UCSD-AML1 (cell line): ENCODE data around the gene PBX4.

Source experiments
- DNase-seq: peaks from one replicate; lab custom pipeline; 2025; ENCODE audit not compliant: unreplicated experiment; lab: John Stamatoyannopoulos, UW

Gene PBX4

DNA sequence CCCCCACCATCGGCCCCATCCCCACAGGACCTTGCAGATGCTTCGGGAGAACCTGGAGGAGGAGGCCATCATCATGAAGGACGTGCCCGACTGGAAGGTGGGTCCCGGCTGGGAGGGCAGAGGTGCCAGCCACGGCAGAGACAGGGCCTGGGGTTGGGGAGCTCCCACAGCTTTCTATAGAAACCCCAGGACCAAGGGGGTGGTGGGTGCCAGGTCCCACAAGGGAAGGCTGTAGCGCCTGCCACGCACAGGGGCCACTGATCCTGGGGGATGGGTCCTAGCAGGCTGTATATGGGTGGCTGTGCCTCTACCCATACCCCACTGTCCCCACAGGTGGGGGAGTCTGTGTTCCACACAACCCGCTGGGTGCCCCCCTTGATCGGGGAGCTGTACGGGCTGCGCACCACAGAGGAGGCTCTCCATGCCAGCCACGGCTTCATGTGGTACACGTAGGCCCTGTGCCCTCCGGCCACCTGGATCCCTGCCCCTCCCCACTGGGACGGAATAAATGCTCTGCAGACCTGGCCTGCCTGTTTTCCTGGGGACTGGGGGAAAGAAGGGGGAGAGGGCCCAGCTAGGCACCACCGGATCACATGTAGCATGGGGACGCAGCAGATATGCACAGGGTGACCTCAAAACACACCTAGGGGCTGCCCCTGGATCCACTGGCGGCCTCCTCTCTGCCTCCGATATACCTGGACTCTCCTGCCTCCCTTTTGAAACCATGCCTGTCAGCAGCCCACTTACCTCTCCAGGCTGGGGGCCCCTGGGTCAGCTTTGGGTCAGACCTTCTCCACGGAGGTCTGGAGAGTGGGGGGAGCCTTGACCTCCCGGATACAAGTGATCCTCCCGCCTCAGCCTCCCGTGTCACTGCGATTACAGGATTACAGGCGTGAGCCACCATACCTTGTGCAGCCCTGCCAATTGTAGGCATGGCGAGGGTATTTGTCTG lies 90.5 kb downstream of the PBX4 start:
- DNase-seq: no peak

DNA sequence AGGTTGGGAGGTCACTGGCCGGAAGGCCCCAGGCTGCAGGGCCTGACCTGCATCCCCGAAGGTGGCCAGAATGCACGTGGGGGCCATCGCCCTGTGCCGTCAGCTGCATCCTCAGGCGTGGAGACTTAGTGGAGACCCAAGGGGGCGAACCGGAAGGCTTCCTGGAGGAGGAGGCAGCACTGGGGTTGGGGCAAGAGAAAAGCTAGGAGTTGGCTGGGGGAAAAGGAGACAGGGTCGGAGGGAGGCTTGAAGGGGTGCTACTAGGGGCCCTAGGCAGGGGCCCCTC lies 91.2 kb downstream of the PBX4 start:
- no peak for DNase-seq

DNA sequence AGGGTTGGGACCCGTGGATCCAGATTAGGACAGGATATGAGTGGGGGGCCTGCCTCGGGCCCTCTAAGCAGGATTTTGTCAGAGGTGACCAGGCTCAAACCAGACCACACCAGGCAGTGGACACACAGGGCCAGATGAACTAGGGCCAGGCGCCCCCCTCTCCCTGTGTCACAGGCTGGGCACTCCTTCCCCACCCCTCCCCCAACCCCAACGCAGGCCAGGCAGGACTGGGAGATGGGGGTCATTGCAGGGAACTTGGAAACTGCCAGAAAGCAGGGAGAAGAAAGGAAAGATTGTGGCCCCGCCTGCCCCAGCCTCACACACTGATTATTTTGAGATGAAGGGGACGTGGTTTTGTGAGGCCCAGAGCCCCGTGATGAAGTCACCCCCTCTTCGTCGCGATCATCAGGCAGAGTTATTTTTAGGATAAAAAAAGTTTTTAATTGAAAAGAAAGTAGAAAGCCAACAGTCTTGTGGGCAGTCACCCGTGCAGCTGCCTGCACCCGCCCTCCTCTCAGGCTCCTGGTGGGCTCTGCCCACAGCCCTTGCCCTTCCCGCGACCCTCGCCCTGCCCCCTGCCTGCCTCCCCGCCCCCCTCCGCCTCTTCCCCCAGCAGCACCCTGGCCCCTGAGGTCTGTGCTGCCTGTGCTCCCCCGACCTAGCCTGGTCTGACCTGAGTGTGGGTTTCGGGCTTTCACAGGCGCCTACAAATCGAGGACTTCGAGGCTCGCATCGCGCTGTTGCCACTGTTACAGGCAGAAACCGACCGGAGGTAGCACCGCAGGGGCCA lies 91.7 kb downstream of the PBX4 start:
- no peak for DNase-seq

DNA sequence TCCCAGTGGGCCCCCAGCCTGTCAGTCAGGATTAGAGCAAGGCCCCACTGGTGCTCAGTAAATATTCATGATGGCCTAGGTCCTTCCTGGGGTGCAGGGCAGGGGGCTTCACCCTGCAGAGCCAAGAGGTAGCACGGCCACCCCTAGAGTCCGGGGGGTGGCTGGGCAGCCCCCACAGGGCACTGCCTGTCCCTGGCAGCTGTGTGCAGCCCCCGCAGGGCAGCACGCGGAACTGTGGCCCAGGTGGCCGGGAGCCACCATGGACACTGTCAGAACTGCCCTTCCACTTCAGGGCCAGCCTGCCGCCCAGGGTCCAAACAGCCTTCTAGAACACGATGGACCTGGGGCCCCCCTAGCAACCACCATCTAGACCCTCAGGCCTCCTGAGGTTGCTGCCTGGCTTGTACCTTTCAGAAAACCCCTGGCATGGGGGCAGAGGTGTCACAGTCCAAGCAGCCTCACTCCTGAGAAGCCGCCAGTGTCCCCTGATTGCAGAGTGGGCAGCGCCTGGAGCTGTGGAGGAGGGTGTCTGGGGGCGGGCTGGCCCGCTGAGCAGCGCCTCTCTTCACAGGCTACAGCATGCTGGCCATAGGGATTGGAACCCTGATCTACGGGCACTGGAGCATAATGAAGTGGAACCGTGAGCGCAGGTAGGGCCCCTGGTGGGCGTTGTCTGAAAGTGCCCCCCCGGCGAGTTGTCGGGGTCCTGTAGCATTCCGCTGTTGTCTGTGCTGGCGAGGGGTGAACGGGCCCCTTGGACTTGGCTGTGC lies 92.7 kb downstream of the PBX4 start:
- DNase-seq: no peak

DNA sequence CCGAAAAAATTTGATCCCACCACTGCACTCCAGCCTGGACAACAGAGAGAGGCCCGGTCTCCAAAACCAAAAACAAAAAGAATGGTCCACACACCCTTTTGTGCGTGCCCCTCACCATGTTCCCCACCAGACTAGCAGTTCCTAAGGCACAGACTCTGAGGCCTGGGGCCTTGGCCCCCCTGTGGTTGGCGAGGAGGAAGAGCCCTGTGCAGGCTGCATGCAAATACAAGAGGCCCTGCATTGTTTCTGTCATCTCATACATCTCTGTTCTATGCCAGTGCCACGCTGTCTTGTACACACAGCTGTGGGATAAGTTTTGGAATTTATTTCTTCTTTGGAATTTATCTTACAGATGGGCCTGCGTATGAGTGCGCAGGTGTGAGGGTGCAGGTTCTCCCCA lies 94.4 kb downstream of the PBX4 start:
- no peak for DNase-seq

DNA sequence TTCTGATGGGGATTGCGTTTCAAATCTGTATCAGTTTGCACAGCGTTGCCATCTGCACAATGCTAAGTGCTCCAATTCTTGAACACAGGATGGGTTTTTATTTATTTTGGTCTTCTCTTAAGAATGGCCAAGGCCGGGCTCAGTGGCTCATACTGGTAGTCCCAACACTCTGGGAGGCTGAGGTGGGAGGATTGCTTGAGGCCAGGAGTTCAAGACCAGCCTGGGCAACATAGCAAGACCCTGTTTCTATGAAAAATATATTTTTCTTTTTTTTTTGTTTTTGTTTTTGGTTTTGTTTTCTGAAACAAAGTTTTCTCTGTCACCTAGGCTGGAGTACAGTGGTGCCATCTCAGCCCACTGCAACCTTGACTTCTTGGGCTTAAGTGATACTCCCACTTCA lies 95.3 kb downstream of the PBX4 start:
- no peak for DNase-seq

DNA sequence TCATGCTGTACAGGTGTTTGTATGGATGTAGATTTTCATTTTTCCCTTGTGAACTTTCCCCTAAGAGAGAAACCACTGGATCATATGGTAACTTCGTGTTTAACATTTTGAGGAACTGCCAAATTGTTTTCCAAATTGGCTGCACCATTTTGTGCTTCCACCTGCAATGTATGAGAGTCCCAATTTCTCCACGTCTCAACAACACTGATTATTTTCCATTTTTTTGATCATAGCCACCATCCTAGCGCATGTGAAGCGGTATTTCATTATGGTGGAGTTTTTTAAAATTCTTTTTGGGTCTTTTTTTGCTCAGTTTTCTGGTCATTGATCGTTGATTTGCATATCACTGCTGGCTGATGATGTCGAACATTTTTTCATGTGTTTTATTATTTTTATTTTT lies 97.5 kb downstream of the PBX4 start:
- no peak for DNase-seq

DNA sequence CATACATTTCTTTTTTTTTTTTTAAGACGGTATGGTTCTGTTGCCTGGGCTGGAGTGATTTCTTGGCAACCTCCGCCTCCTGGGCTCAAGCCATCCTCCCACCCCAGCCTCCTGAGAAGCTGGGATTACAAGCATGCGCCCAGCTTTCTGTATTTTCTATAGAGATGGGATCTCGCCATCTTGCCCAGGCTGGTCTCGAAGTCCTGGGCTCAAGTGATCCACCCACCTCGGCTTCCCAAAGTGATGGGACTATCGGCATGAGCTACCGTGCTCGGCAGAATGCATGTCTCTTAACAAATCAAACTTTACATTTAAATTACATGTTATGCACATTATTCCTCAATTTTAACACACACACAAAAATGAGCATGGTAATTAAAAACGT lies 101.3 kb downstream of the PBX4 start:
- no peak for DNase-seq

DNA sequence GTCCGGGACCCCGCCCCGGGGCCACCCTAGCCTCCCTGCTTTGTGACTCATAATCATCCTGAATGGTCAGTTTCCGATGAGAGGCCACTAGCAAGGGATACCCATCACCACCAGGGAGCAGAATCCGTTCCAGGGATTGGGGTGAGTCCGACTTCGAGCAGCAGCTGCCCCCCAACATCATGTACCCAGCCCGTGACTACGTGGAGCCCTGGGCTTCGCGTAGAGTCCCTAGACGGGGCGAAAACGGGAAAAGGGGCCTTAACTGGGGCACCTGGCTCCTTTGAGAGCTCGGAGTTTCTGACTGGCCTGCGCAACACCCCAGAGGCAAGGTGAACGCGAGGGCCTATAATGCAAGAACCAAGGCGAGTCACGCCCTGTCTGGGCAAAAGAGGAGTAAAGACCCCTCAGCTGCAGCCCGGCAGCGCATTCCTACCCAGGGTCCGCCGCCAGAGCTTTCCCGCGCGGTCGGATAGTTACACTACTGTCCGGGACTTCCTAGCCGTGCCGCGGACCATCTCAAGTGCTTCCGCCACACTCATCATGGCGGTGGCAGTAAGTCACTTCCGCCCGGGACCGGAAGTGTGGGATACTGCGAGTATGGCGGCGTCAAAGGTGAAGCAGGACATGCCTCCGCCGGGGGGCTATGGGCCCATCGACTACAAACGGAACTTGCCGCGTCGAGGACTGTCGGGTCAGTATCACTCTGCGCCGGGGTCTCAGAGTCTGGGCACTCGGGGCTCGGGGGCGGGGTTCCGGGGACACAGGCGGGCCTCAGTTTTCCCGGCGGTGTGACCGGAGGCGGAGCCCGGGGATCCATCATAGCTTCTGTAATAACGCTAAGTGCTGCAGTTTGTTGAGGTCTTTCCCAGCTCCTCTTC lies 102.6 kb downstream of the PBX4 start, which contains the start of gene NDUFA13:
Gene NDUFA13 (plus strand): TSS at position 584 of the 878 bp plus-strand sequence. CDS start 14 bp downstream, at position 598.
- peak; percentile 92 for DNase-seq

DNA sequence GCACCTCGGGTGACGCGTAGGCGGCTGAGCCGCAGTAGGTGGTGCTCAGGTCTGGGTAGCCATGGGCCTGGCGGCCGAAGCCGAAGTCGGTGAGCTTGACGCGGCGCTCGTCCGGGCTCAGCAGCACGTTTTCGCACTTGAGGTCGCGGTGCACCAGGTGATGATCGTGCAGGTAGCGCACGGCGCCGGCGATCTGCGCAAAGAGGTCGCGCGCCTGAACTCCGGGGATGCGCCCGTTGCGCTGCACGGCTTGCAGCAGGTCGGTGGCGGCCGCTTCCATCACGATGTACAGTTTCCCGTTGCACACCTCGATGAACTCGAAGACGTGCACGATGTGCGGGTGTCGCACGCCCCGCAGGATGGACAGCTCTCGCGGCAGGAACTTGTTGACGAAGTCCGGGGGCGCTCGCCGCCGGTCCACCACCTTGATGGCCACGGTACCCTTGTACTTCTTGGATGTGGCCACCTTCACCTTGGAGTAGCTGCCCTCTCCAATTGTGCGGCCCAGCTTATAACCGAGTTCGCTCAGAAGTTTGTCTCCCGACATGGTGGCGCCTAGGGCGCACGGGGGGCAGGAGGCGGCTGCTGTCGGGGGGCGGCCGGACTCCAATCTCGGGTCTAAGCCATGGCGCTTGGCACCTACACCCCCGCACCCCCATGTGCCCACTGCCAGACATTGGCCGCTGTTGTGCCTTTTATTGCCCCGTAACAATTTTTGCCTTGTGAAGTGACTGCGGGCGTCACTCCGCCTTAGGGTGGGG lies 103.4 kb downstream of the PBX4 start, which contains the start of gene TSSK6:
Gene TSSK6 (minus strand): TSS at position 668 of the 761 bp plus-strand sequence. CDS start 121 bp downstream, at position 547.
- no peak for DNase-seq

DNA sequence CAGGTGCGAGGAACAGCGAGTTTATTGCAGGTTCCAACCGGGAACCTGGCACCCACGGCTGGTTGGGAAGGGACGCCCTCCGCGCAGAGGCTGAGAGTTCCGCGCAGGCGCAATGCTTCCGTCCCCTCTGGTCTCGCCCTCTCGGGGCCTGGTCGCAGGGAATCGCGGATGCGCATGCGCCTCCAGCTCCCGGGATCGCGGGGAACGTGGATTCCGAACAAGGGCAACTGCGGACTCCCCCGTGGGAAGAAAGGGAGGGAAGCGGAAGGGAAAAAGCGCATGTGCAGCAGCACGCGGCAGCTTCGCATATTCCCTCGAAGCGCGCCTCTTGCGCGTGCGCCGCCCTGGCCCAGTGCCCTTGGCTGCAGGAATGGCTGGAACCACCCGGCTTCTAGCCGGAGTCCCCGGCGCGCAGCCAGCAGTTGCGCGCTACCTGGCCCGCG lies 104.3 kb downstream of the PBX4 start:
- no peak for DNase-seq

DNA sequence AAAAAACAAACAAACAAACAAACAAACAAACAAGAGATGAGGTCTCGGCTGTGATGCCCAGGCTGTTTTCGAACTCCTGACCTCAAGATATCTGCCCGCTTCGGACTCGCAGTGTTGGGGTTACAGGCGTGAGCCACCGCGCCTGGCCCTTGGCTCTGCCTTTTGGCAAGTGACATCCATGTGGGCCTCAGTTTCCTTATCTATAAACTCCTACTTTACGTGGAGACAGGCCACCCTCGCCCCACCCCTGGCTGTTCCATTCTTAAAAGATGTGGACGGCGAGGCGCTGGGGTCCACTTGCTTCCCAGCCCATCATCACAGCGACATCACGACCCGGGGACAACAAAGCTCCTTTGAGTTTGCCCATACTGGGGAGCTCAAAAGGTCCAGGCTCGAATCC lies 104.8 kb downstream of the PBX4 start:
- DNase-seq: no peak
